Inflammatory macrophage (primary cell): ENCODE results near the gene ATP8B4.
A peak's percentile ranks its signal among the peaks of the same experiment; 100 is the strongest.

ENCODE experiments used
- DNase-seq, 2 donors: peaks; one replicate each; pipeline ENCODE4 v3.0.0-alpha.2; 2020 to 2022

ATP8B4 gene

GRCh38 chr15:49890689-49891088 is 228.3 kb downstream of the ATP8B4 start:
- DNase-seq = no peak

- no peak for DNase-seq
Observed at GRCh38 chr15:49889536-49889935, 229.5 kb downstream of the ATP8B4 start.

- DNase-seq = peak in 1 of 2 donors; percentile 14
Observed at GRCh38 chr15:49888734-49889133, 230.3 kb downstream of the ATP8B4 start.

GRCh38 chr15:49888323-49888693 is 230.7 kb downstream of the ATP8B4 start:
- no peak for DNase-seq

- DNase-seq = no peak
Observed at GRCh38 chr15:49887659-49888322, 231.2 kb downstream of the ATP8B4 start.

- no peak for DNase-seq
Observed at GRCh38 chr15:49883121-49883520, 235.9 kb downstream of the ATP8B4 start.

- DNase-seq = no peak
Observed at GRCh38 chr15:49881866-49882265, 237.2 kb downstream of the ATP8B4 start.

GRCh38 chr15:49881433-49881832 is 237.6 kb downstream of the ATP8B4 start:
- no peak for DNase-seq

- no peak for DNase-seq
Observed at GRCh38 chr15:49877873-49878521, 241.0 kb downstream of the ATP8B4 start.

- DNase-seq = no peak
Observed at GRCh38 chr15:49877117-49877872, 241.7 kb downstream of the ATP8B4 start.

- DNase-seq = peak; percentile 10 to 11
Observed at GRCh38 chr15:49876401-49877038, 242.5 kb downstream of the ATP8B4 start.

GRCh38 chr15:49875392-49875791 is 243.6 kb downstream of the ATP8B4 start:
- DNase-seq = no peak

GRCh38 chr15:49870472-49870871 is 248.6 kb downstream of the ATP8B4 start:
- no peak for DNase-seq

GRCh38 chr15:49868348-49868747 is 250.7 kb downstream of the ATP8B4 start:
- no peak for DNase-seq

- DNase-seq = no peak
Observed at GRCh38 chr15:49865925-49866757, 252.9 kb downstream of the ATP8B4 start.

- DNase-seq = no peak
Observed at GRCh38 chr15:49864251-49864650, 254.8 kb downstream of the ATP8B4 start.

GRCh38 chr15:49863431-49864224 is 255.4 kb downstream of the ATP8B4 start:
- no peak for DNase-seq

- no peak for DNase-seq
Observed at GRCh38 chr15:49860101-49860500, 258.9 kb downstream of the ATP8B4 start.

- no peak for DNase-seq
Observed at GRCh38 chr15:49857496-49858475, 261.2 kb downstream of the ATP8B4 start.
